Stimulated activated CD4-positive, alpha-beta T cell treated with anti-CD3 and anti-CD28 coated beads, Interleukin-15, amount 100 ng/mL, for 24 hours (primary cell): ENCODE data around the gene LAPTM5.

Source experiments
- DNase-seq: peaks from one replicate; pipeline ENCODE4 v3.0.0-alpha.2; 2020

The LAPTM5 gene

GRCh38 chr1:30710407-30710806 is 47.2 kb downstream of the LAPTM5 start:
- no peak for DNase-seq

- no peak for DNase-seq
These were observed 49.2 kb downstream of the LAPTM5 start for GRCh38 chr1:30708361-30708728.

- DNase-seq, result peak; percentile 79
These were observed 49.9 kb downstream of the LAPTM5 start for GRCh38 chr1:30707412-30708360.

GRCh38 chr1:30706528-30706927 is 51.0 kb downstream of the LAPTM5 start:
- DNase-seq, result no peak

- DNase-seq, result no peak
These were observed 51.9 kb downstream of the LAPTM5 start for GRCh38 chr1:30705698-30706097.

- no peak for DNase-seq
These were observed 52.6 kb downstream of the LAPTM5 start for GRCh38 chr1:30704765-30705509.

GRCh38 chr1:30704271-30704670 is 53.3 kb downstream of the LAPTM5 start:
- DNase-seq, result no peak

- no peak for DNase-seq
These were observed 54.8 kb downstream of the LAPTM5 start for GRCh38 chr1:30702823-30703222.

- DNase-seq, result no peak
These were observed 56.3 kb downstream of the LAPTM5 start for GRCh38 chr1:30701258-30701633.

GRCh38 chr1:30700528-30701257 is 56.9 kb downstream of the LAPTM5 start:
- DNase-seq, result no peak

GRCh38 chr1:30699762-30700161 is 57.8 kb downstream of the LAPTM5 start:
- DNase-seq, result no peak

GRCh38 chr1:30698401-30698981 is 59.1 kb downstream of the LAPTM5 start:
- DNase-seq, result no peak

GRCh38 chr1:30697571-30698376 is 59.8 kb downstream of the LAPTM5 start:
- no peak for DNase-seq

- DNase-seq, result no peak
These were observed 60.7 kb downstream of the LAPTM5 start for GRCh38 chr1:30696831-30697230.

GRCh38 chr1:30695439-30695841 is 62.1 kb downstream of the LAPTM5 start:
- no peak for DNase-seq

GRCh38 chr1:30694280-30695175 is 63.0 kb downstream of the LAPTM5 start:
- no peak for DNase-seq

GRCh38 chr1:30693822-30694221 is 63.8 kb downstream of the LAPTM5 start:
- no peak for DNase-seq

- no peak for DNase-seq
These were observed 64.2 kb downstream of the LAPTM5 start for GRCh38 chr1:30693366-30693765.

GRCh38 chr1:30692948-30693301 is 64.6 kb downstream of the LAPTM5 start:
- no peak for DNase-seq

- DNase-seq, result no peak
These were observed 65.2 kb downstream of the LAPTM5 start for GRCh38 chr1:30692201-30692947.
